ENCODE measurements around the gene ADARB2. TPM values are rescaled to one million over a fixed set of nuclear protein-coding genes. Genes with fewer than 3 reads are reported as not detected.

ADARB2 gene
- total and polyA plus RNA-seq, 2 experiments from 2014 or later = 2.0 to 5.0 TPM

- no peak overlapping the region for H3K4me3 Mint-ChIP-seq
- H3K9me3 Mint-ChIP-seq = no peaks in the 10 kb centered on the region
- H3K27ac Mint-ChIP-seq = no peak overlapping the region
- TF ChIP-seq ETS1 (IDR thresholded peaks at IDR 0.05) (no peak), CTCF (conservative IDR thresholded peaks at IDR 0.05; ENCODE audit: low read depth in 2 of 2) (peak in 1 of 2 experiments; percentile 29; a peak in 2 of 4 replicates)
- no peak overlapping the region for H2AFZ ChIP-seq
- peaks cover 3% of the 10 kb centered on the region for H3K27me3 Mint-ChIP-seq (ENCODE audit: insufficient read depth, low read depth, poor library complexity)
- no peaks in the 10 kb centered on the region for H3F3A ChIP-seq (replicated peaks; ENCODE audit: low read depth)
- no peaks in the 10 kb centered on the region for H3K27me3 ChIP-seq (ENCODE audit: insufficient read depth)
- no peaks in the 10 kb centered on the region; the same call in 1 of the 2 replicates for H3K4me1 ChIP-seq (ENCODE audit: insufficient read depth)
- no peak overlapping the region for H3K4me3 ChIP-seq
- H3K4me2 ChIP-seq = no peak overlapping the region
- no peak overlapping the region for H3K27ac ChIP-seq (ENCODE audit: low read depth)
- H3K79me2 ChIP-seq (replicated peaks; ENCODE audit: insufficient read depth) = no peaks in the 10 kb centered on the region
- no peaks in the 10 kb centered on the region for H3K36me3 ChIP-seq (ENCODE audit: insufficient read depth)
- no peaks in the 10 kb centered on the region; the same call in 2 of the 3 replicates for H3K36me3 Mint-ChIP-seq (ENCODE audit: low read depth)
- no peak for DNase-seq (ENCODE audit: low spot score)
- H4K20me1 ChIP-seq (replicated peaks; ENCODE audit: insufficient read depth) = no peaks in the 10 kb centered on the region
- ATAC-seq = peak; percentile 53; the same call in 2 of the 3 replicates
- no peaks in the 10 kb centered on the region for H3K9me2 ChIP-seq (ENCODE audit: insufficient read depth)
- H3K4me1 Mint-ChIP-seq = peaks cover 10% of the 10 kb centered on the region
Observed at GRCh38 chr10:1465993-1466764, 271.1 kb downstream of the ADARB2 start.

GRCh38 chr10:1465418-1465911 is 271.9 kb downstream of the ADARB2 start:
- no peak overlapping the region for H3K4me2 ChIP-seq
- TF ChIP-seq NANOG (IDR thresholded peaks at IDR 0.05; ENCODE audit: borderline replicate concordance) (no peak), CREB1 (CRISPR knock-in tag; IDR thresholded peaks at IDR 0.05; ENCODE audit: low read depth) (no peak), REST (IDR thresholded peaks at IDR 0.05; ENCODE audit: unreplicated experiment) (no peak), ZNF462 (CRISPR knock-in tag; IDR thresholded peaks at IDR 0.05) (no peak), EZH2phosphoT487 (IDR thresholded peaks at IDR 0.05; ENCODE audit: unreplicated experiment) (no peak)

More at GRCh38 chr10:1465418-1465911, 271.9 kb downstream of the ADARB2 start:
- Histone ChIP-seq H3K79me2 (replicated peaks; ENCODE audit: insufficient read depth) (no peaks in the 10 kb centered on the region), H3K9me2 (ENCODE audit: insufficient read depth) (no peaks in the 10 kb centered on the region), H3K4me3 (no peak overlapping the region), H4K20me1 (replicated peaks; ENCODE audit: insufficient read depth) (no peaks in the 10 kb centered on the region), H3K36me3 (ENCODE audit: insufficient read depth) (no peaks in the 10 kb centered on the region), H3K4me1 (ENCODE audit: insufficient read depth) (no peaks in the 10 kb centered on the region; the same call in 1 of the 2 replicates), H3F3A (replicated peaks; ENCODE audit: low read depth) (no peaks in the 10 kb centered on the region), H3K27ac (ENCODE audit: low read depth) (no peak overlapping the region), H2AFZ (no peak overlapping the region), H3K27me3 (ENCODE audit: insufficient read depth) (no peaks in the 10 kb centered on the region)
- peak; percentile 38; the same call in 2 of the 3 replicates for ATAC-seq
- no peaks in the 10 kb centered on the region; the same call in 2 of the 3 replicates for H3K36me3 Mint-ChIP-seq (ENCODE audit: low read depth)
- H3K4me3 Mint-ChIP-seq = no peak overlapping the region
- DNase-seq (ENCODE audit: low spot score) = no peak
- H3K27me3 Mint-ChIP-seq (ENCODE audit: insufficient read depth, low read depth, poor library complexity) = peaks cover 3% of the 10 kb centered on the region
- H3K4me1 Mint-ChIP-seq = peaks cover 10% of the 10 kb centered on the region
- no peak overlapping the region for H3K27ac Mint-ChIP-seq
- H3K9me3 Mint-ChIP-seq = no peaks in the 10 kb centered on the region
